Suprapubic skin (tissue), 4 donors: ENCODE results near the gene KCNH4. TPM values are rescaled to one million over a fixed set of nuclear protein-coding genes. Genes with fewer than 3 reads are reported as not detected.

Source experiments
- DNase-seq, 2 donors: peaks; one replicate each; pipeline ENCODE4 v3.0.0-alpha.2; 2019; ENCODE audit warnings: low spot score in 2 of 2
- H3K27ac ChIP-seq: fragments of 200-600 bp; sonication (generic); one replicate; pipeline ENCODE4 v1.5.1; 2019
- H3K27me3 ChIP-seq: fragments of 200-600 bp; sonication (generic); one replicate; pipeline ENCODE4 v1.5.1; 2019
- H3K36me3 ChIP-seq: fragments of 200-600 bp; sonication (generic); one replicate; pipeline ENCODE4 v1.5.1; 2019
- H3K4me1 ChIP-seq: fragments of 200-600 bp; sonication (generic); one replicate; pipeline ENCODE4 v1.5.1; 2019
- H3K4me3 ChIP-seq: fragments of 200-600 bp; sonication (generic); one replicate; pipeline ENCODE4 v1.5.1; 2019; ENCODE audit warnings: mild to moderate bottlenecking
- H3K9me3 ChIP-seq: fragments of 200-600 bp; sonication (generic); one replicate; pipeline ENCODE4 v1.5.1; 2019
- EP300 ChIP-seq: sonication (generic); formaldehyde crosslinking; IDR thresholded peaks from one replicate; pipeline ENCODE4 v1.6.1; 2017; ENCODE audit warnings: antibody characterized with exemption
- POLR2A ChIP-seq, 2 donors: fragments of 450-650 bp; IDR thresholded peaks; one replicate each; pipeline ENCODE4 v1.6.1; 2017; ENCODE audit warnings: antibody characterized with exemption in 2 of 2, mild to moderate bottlenecking in 2 of 2, moderate library complexity in 2 of 2
- POLR2AphosphoS5 ChIP-seq, 3 donors: sonication (generic); formaldehyde crosslinking; IDR thresholded peaks; one replicate each; pipeline ENCODE4 v1.6.1; 2017; ENCODE audit warnings: antibody characterized with exemption in 3 of 3
- WGBS: methylation state at CpG from one replicate; pipeline ENCODE4 v1.1.5; 2018; 5-methylcytosine and 5-hydroxymethylcytosine counted together
- total RNA-seq, 4 donors: library from RNA; depleted of rRNA; stranded (reverse); fragments of >200 nt; gene quantifications; one replicate each; pipeline ENCODE4 v1.1.0, GENCODE V29; 2016
- TF ChIP-seq, protein P1 (sequence below), 2 donors: fragments of 200-600 bp in 1 of 2; fragments of 450-650 bp in 1 of 2; sonication (generic) in 1 of 2; IDR thresholded peaks; one replicate each; pipeline ENCODE4 v1.5.1; 2016 to 2019; ENCODE audit warnings: antibody characterized with exemption in 2 of 2, mild to moderate bottlenecking in 1 of 2, moderate library complexity in 1 of 2

Gene KCNH4
- total RNA-seq, 4 donors from 2014 or later, result not detected

DNA sequence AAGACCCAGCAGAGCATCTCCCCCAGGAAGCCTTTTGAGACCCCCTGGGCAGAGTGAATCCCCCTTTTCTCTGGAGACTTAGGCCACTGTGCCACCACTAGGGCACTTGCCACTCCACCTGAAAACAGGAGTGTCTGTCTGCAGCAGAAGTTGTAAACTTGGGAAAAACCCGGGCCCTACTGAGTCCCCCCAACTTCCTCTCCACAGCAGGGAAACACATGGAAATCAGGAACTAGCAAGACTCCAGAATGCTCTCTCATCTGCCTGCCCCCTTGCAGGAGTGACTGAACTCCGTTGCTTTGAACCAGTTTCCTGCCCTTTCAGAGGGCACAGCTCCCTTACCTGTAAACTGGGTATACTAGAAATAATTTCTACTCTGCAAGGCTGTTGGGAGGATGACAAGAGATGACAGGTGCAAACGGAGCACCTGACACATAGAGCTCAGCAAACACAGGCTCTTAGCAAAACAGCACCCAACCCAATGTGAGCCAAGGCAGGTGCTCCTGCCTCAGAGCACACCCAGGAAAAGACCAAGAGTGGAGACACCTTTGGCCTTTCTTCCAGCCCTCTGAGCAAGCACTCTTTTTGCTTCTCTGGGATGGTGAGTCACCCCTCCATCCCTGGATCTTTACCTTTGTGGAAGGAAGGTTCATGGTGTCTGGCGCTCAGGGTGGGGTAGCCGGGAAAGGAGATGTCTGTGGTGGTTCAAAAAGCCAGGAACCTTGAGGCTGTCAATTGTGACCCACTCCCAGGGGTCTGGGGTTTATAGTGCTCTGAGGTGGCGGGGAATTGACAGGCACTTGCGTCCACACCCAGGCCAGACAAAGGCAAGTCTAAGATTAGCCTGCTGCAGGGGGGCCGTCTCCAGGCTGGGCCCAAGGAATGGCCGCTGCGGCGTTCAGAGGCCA, 4.0 kb upstream of the KCNH4 start, which contains the start of gene HCRT:
Gene HCRT (minus strand): TSS at position 740 of the 908 bp plus-strand sequence. CDS start 87 bp downstream, at position 653.
- 64% methylated on average over 8 of the region's 11 CpGs for WGBS
- peaks cover 28% of the 10 kb centered on the region for H3K4me1 ChIP-seq
- H3K36me3 ChIP-seq, result no peaks in the 10 kb centered on the region
- no peak for DNase-seq
- H3K27me3 ChIP-seq, result peaks cover 45% of the 10 kb centered on the region
- no peaks in the 10 kb centered on the region for H3K9me3 ChIP-seq
- peak within 1 kb of the TSS; percentile 1 for H3K27ac ChIP-seq
- TF ChIP-seq, protein P1, sequence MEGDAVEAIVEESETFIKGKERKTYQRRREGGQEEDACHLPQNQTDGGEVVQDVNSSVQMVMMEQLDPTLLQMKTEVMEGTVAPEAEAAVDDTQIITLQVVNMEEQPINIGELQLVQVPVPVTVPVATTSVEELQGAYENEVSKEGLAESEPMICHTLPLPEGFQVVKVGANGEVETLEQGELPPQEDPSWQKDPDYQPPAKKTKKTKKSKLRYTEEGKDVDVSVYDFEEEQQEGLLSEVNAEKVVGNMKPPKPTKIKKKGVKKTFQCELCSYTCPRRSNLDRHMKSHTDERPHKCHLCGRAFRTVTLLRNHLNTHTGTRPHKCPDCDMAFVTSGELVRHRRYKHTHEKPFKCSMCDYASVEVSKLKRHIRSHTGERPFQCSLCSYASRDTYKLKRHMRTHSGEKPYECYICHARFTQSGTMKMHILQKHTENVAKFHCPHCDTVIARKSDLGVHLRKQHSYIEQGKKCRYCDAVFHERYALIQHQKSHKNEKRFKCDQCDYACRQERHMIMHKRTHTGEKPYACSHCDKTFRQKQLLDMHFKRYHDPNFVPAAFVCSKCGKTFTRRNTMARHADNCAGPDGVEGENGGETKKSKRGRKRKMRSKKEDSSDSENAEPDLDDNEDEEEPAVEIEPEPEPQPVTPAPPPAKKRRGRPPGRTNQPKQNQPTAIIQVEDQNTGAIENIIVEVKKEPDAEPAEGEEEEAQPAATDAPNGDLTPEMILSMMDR (IDR thresholded peaks at IDR 0.05), result no peak
- TF ChIP-seq EP300 (no peak), POLR2AphosphoS5 (IDR thresholded peaks at IDR 0.05) (no peak), POLR2A (IDR thresholded peaks at IDR 0.05) (no peak)
- H3K4me3 ChIP-seq, result peak within 1 kb of the TSS; percentile 45

DNA sequence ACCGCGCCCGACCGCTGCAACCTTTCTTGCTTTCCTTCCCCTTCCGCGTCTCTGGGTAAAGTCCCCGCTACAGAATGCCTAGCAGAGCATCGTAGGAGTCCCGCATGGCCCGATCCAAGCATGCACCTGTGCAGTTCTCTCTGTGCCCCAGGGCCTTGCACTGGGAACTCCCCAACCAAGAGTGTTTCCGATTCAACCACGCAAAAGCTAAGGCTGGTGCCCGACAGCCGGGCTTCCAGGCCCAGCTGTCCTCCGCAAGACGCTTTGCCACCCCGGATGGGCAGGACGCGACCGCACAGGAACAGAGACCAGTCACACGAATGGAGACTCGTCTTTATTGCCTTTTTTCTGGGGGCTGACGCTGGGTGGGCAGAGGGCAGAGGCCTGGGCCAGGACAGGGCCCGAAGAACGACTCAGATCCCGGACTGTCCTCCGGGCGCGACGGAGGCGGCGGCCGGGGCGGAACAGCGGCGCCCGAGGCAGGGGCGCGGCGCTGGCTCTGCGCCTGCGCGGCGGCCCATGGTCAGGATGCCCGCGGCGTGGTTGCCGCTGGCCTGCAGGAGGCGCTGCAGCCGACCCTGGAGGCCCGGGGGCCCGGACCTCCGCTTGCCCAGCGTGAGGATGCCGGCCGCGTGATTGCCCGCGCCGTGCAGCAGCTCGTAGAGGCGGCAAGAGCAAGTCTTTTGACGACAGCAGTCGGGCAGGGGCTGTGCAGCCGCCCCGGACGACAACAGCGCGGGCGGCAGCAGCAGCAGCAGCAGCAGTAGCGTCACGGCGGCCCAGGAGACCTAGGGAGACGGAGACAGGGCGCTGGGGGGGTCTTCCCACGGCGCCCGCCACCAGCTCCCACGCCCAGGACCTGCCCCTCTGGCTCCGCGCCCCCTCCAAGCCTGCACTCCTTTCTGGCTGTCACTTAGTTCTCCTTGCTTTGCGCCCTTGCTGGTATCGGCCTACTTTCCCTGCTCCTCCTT, 3.1 kb upstream of the KCNH4 start:
- peak overlapping the region; percentile 45 for H3K4me3 ChIP-seq
- H3K4me1 ChIP-seq, result peaks cover 28% of the 10 kb centered on the region
- peak in 1 of 2 donors; percentile 73 for DNase-seq
- no peaks in the 10 kb centered on the region for H3K9me3 ChIP-seq
- peak overlapping the region; percentile 1 for H3K27ac ChIP-seq
- 14% methylated on average over 18 of the region's 83 CpGs for WGBS
- TF ChIP-seq POLR2AphosphoS5 (IDR thresholded peaks at IDR 0.05), result no peak
- TF ChIP-seq, protein P1 (IDR thresholded peaks at IDR 0.05), result peak; percentile 58 to 89
- TF ChIP-seq POLR2A (IDR thresholded peaks at IDR 0.05), result peak; percentile 13 to 21
- peaks cover 46% of the 10 kb centered on the region for H3K27me3 ChIP-seq
- H3K36me3 ChIP-seq, result no peaks in the 10 kb centered on the region

DNA sequence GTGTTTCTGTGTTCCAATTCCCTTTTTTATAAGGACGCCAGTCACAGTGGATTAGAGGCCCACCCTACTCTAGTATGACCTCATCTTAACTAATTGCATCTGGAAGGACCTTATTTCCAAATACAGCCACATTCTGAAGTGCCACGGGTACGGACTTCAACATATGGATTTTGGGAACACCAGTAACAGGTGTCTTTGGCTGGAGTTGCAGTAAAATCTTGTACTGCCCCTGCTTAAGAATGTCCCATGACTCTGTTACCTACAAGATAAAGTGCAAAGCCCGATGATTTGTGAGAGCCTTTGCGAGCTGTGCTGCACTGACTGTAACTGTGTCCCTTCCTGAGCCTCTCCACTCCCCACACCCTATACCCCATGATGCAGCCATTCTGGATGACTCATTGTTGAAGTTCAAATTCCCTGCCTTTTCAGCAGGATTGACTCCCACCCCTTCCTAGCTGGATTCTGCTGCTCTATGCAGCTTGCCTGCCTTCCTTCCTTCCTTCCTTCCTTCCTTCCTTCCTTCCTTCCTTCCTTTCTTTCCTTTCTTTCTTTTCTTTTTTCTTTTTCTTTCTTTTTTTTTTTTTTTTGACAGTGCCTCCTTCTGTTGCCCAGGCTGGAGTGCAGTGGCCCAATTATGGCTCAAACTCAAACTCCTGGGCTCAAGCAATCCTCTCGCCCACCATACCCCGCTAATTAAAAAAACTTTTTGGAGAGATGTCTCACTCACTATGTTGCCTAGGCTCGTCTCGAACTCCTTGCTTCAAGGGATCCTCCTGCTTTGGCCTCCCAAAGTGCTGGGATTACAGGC, 2.2 kb upstream of the KCNH4 start:
- TF ChIP-seq POLR2AphosphoS5 (IDR thresholded peaks at IDR 0.05) (no peak), EP300 (no peak), POLR2A (IDR thresholded peaks at IDR 0.05) (no peak)
- TF ChIP-seq, protein P1 (IDR thresholded peaks at IDR 0.05), result no peak
- Histone ChIP-seq H3K9me3 (no peaks in the 10 kb centered on the region), H3K27ac (peak overlapping the region; percentile 1), H3K27me3 (peaks cover 46% of the 10 kb centered on the region), H3K4me1 (peaks cover 28% of the 10 kb centered on the region), H3K4me3 (peak overlapping the region; percentile 45), H3K36me3 (no peaks in the 10 kb centered on the region)
- DNase-seq, result no peak
- 66% methylated on average over 9 of the region's 9 CpGs for WGBS

DNA sequence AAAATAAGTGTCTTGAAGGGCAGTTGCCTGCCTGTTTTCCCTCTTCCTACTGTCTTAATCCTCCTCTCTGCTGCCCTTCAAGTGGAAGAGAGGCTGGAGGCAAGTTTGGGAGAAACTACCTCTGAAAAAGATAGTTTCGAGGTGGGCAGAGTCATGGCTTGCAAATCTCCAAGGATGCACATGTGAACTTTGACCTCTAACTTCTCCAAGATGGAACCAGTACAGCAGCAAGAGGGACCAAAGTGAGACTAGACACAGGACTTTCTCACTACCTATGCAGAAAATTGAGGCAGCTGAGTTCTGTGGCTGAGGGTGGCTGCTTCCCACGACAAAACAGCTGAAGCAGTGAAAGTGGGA, 887 bp upstream of the KCNH4 start:
- H3K27me3 ChIP-seq, result peaks cover 46% of the 10 kb centered on the region
- no peaks in the 10 kb centered on the region for H3K9me3 ChIP-seq
- no peak for DNase-seq
- H3K27ac ChIP-seq, result no peak overlapping the region
- TF ChIP-seq POLR2AphosphoS5 (IDR thresholded peaks at IDR 0.05) (no peak), POLR2A (IDR thresholded peaks at IDR 0.05) (no peak), EP300 (no peak)
- TF ChIP-seq, protein P1 (IDR thresholded peaks at IDR 0.05), result no peak
- 80% methylated on average over 2 of the region's 2 CpGs for WGBS
- no peak overlapping the region for H3K4me3 ChIP-seq
- H3K4me1 ChIP-seq, result peaks cover 28% of the 10 kb centered on the region
- H3K36me3 ChIP-seq, result no peaks in the 10 kb centered on the region
